ENCODE data around the gene OTUB2.
"Not testable (repeated sequence)": the region's sequence is repeated elsewhere in the genome, so short reads cannot be mapped to it uniquely, and the experiment has no call there.

Gene OTUB2

DNA sequence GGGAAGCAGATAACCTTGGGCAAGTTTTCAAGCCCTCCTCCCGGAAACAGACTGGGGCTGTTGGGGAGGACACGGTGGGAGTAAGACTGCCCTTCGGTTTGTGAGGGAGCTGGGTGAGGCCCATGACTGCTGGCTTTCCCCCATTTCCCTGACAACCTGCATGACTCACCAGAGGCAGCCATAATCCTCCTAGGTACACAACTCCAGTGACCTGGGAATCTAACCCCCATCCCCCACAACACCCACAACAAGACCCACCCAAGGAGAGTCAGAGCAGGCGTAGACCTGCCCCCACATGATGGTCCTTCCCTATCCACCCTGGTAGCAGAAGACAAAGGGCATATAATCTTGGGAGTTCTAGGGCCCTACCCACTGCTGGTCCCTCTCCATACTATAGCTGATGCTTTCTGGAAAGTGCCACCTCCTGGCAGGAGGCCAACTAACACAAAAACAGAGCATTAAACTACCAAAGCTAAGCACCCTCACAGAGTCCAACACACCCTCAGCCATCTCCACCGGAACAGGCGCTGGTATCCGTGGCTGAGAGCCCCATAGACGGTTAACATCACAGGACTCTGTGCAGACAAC is 40.0 kb downstream of the OTUB2 start:
- ChIA-PET CTCF (interaction anchor here (1.0 kb wide), 1 partner anchor 70 kb away, joined by 3 read pairs; no protein-coding TSS in a partner anchor), POLR2A (ENCODE audit: low non-redundant PET) (interaction anchor here (0.5 kb wide), 1 partner anchor 128 kb away, joined by 5 read pairs; no protein-coding TSS in a partner anchor)
- peak; percentile 20 for DNase-seq (ENCODE audit: low spot score)
- TF ChIP-seq, protein P1, sequence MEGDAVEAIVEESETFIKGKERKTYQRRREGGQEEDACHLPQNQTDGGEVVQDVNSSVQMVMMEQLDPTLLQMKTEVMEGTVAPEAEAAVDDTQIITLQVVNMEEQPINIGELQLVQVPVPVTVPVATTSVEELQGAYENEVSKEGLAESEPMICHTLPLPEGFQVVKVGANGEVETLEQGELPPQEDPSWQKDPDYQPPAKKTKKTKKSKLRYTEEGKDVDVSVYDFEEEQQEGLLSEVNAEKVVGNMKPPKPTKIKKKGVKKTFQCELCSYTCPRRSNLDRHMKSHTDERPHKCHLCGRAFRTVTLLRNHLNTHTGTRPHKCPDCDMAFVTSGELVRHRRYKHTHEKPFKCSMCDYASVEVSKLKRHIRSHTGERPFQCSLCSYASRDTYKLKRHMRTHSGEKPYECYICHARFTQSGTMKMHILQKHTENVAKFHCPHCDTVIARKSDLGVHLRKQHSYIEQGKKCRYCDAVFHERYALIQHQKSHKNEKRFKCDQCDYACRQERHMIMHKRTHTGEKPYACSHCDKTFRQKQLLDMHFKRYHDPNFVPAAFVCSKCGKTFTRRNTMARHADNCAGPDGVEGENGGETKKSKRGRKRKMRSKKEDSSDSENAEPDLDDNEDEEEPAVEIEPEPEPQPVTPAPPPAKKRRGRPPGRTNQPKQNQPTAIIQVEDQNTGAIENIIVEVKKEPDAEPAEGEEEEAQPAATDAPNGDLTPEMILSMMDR (conservative IDR thresholded peaks at IDR 0.05; ENCODE audit: low read depth) = no peak
- peak overlapping the region; percentile 87 for H3K27ac ChIP-seq

DNA sequence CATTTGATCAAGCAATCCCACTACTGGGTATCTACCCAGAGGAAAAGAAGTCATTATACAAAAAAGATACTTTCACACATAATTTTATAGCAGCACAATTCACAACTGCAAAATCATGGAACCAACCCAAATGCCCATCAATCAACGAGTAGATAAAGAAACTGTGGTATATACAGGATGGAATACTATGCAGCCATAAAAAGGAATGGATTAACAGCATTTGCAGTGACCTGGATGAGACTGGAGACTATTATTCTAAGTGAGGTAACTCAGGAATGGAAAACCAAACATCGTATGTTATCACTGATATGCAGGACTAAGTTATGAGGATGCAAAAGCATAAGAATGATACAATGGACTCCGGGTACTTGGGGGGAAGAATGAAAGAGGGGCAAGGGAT is 45.9 kb downstream of the OTUB2 start:
- POLR2A ChIA-PET (ENCODE audit: low non-redundant PET); DNase-seq (ENCODE audit: low spot score); CTCF ChIA-PET; H3K27ac ChIP-seq: not testable (repeated sequence)

DNA sequence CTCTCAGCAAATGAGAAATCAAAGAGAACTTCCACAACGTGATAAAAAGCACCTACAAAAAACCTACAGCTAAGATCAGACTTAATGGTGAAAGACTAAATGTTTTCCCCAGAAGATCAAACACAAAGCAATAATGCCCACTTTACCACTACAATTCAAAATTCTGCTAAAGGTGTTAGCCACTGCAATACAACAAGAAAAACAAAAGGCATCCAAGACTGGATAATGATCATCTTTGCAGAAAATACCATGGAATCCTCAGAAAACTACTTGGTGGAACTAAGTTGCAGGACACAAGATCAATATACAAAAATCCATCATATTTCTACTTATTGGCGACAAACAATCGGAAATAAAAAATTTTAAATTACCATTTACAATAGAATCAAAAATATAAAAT is 48.4 kb downstream of the OTUB2 start:
- no peak for DNase-seq (ENCODE audit: low spot score)
- CTCF ChIA-PET = no interaction called here
- TF ChIP-seq, protein P1 (conservative IDR thresholded peaks at IDR 0.05; ENCODE audit: low read depth) = no peak
- no peak overlapping the region for H3K27ac ChIP-seq
- POLR2A ChIA-PET (ENCODE audit: low non-redundant PET) = no interaction called here

DNA sequence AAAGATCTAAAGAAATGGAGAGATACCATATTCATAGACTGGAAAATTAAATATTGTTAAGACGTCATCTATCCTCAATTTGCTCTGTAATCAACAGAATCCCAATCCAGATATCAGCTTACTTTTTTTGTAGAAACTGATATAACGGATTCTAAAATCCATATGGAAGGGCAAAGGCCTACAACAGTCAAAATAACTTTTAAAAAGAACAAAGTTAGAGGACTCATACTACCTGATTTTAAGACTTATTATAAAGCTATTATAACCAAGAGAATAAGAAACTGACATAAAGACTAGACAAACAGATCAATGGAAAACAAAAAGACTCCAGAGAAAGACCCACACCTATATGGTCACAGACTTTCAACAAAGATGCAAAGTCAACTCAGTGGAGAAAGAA is 48.9 kb downstream of the OTUB2 start:
- POLR2A ChIA-PET (ENCODE audit: low non-redundant PET) = no interaction called here
- TF ChIP-seq, protein P1 (conservative IDR thresholded peaks at IDR 0.05; ENCODE audit: low read depth) = no peak
- DNase-seq (ENCODE audit: low spot score) = no peak
- CTCF ChIA-PET = no interaction called here
- no peak overlapping the region for H3K27ac ChIP-seq

DNA sequence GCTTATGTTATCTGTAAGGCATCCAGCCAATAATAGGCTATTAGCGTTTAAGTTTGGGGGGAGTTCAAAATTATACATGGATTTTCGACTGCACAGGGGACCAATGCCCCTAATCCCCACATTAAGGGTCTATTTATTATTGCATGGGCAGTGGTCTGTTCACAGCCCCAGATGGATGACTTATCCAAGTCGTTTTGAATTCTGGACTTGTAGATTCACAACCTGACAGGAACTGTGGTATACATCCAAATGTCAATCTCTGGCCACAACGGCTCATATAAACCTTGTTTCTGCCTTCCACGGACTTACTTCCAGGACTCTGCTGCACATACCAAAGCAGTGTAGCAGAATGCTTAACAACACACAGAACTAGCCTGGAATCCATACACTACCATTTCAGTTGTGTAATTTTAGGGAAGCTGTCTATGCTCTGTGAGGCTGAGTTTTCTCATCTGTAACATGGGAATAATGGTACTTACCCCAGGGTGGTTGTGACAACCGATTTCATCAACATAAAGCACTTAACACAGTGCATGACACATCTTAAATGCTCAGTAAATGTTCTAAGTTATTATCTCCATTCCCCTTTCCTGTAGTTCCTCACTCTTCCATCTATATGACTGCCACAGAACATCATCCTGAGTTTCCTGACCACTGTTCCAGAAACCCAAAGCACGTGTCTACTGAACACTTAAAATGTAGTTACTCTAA is 51.1 kb downstream of the OTUB2 start:
- ChIA-PET POLR2A (ENCODE audit: low non-redundant PET) (no interaction called here), CTCF (interaction anchor here (0.7 kb wide), 1 partner anchor 72 kb away, joined by 3 read pairs; no protein-coding TSS in a partner anchor)
- H3K27ac ChIP-seq = no peak overlapping the region
- TF ChIP-seq, protein P1 (conservative IDR thresholded peaks at IDR 0.05; ENCODE audit: low read depth) = no peak
- DNase-seq (ENCODE audit: low spot score) = no peak

DNA sequence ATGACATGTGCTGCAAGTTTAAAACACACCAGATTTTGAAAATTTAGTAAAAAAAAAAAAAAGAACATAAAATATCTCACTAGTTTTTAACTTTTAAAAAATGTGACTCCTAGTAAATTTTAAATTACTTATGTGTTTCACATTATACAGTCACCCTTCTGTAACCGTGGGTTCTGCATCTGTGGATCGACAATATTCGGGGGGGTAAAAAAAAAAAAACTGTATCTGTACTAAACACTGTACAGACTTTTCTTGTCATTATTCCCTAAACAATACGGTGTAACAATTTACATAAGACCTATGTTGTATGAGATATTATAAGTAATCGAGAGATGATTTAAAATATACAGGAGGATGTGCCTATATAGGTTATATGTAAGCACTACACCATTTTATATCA is 51.7 kb downstream of the OTUB2 start:
- POLR2A ChIA-PET (ENCODE audit: low non-redundant PET) = no interaction called here
- TF ChIP-seq, protein P1 (conservative IDR thresholded peaks at IDR 0.05; ENCODE audit: low read depth) = no peak
- H3K27ac ChIP-seq = no peak overlapping the region
- CTCF ChIA-PET = interaction anchor here (0.7 kb wide), 1 partner anchor 71 kb away, joined by 3 read pairs; no protein-coding TSS in a partner anchor
- DNase-seq (ENCODE audit: low spot score) = no peak

Measured in RWPE1 (cell line).